ENCODE measurements around the gene EEPD1.

DNA sequence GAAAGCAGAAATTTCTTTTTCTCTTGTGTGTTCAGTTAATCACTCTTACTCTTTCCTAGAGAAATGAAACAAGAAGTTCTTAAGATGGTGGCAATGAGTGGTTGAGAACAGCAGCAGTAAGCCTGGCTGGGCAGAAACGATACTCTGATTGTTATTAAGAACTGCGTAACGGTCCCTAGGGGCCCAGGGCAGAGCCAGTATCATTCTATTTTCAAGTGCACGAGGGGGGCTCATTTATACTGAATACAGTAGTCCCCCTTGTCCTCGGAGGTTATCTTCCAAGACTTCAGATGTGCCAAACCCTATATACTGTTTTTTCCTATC is 64.9 kb downstream of the EEPD1 start:
- TF ChIP-seq POLR2A (IDR thresholded peaks at IDR 0.05) = no peak
- TF ChIP-seq, protein P1, sequence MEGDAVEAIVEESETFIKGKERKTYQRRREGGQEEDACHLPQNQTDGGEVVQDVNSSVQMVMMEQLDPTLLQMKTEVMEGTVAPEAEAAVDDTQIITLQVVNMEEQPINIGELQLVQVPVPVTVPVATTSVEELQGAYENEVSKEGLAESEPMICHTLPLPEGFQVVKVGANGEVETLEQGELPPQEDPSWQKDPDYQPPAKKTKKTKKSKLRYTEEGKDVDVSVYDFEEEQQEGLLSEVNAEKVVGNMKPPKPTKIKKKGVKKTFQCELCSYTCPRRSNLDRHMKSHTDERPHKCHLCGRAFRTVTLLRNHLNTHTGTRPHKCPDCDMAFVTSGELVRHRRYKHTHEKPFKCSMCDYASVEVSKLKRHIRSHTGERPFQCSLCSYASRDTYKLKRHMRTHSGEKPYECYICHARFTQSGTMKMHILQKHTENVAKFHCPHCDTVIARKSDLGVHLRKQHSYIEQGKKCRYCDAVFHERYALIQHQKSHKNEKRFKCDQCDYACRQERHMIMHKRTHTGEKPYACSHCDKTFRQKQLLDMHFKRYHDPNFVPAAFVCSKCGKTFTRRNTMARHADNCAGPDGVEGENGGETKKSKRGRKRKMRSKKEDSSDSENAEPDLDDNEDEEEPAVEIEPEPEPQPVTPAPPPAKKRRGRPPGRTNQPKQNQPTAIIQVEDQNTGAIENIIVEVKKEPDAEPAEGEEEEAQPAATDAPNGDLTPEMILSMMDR (IDR thresholded peaks at IDR 0.05) = no peak

All from thyroid gland (tissue), 4 donors.